ENCODE results near the gene ADSS1. TPM values are rescaled to one million over a fixed set of nuclear protein-coding genes. Genes with fewer than 3 reads are reported as not detected.
A peak's percentile ranks its signal among the peaks of the same experiment; 100 is the strongest.

Gene ADSS1
- total RNA-seq, 2 experiments from 2014 or later = 0.98 to 1.2 TPM

GRCh38 chr14:104794993-104795780 is 71.2 kb downstream of the ADSS1 start, which contains the start of gene AKT1:
Gene AKT1, minus strand, starts transcription at chr14:104795748. Its CDS starts 3,105 bp downstream, at chr14:104792643.
- Mint-ChIP-seq H3K4me3 (peak within 1 kb of the TSS; percentile 86), H3K4me1 (peaks cover 50% of the 10 kb centered on the region), H3K36me3 (ENCODE audit: low read depth) (peaks cover 4% of the 10 kb centered on the region), H3K27ac (peak within 1 kb of the TSS; percentile 81), H3K27me3 (peaks cover 9% of the 10 kb centered on the region), H3K9me3 (no peaks in the 10 kb centered on the region)
- CTCF ChIA-PET = interaction anchor here (1.7 kb wide), 1 partner anchor 31 kb away, joined by 7 read pairs; no protein-coding TSS in a partner anchor
- POLR2A ChIA-PET = interaction anchor here (0.7 to 1.4 kb wide), 4 partner anchors 24 to 43 kb away, joined by 3 to 6 read pairs (median 4); partner anchors contain the start of gene SIVA1
- DNase-seq = peak; percentile 50

- POLR2A ChIA-PET = no interaction called here
- Mint-ChIP-seq H3K4me3 (peak overlapping the region; percentile 67), H3K36me3 (ENCODE audit: low read depth) (peaks cover 4% of the 10 kb centered on the region), H3K27ac (peak overlapping the region; percentile 68), H3K27me3 (peaks cover 9% of the 10 kb centered on the region), H3K9me3 (no peaks in the 10 kb centered on the region), H3K4me1 (peaks cover 47% of the 10 kb centered on the region)
- DNase-seq = peak; percentile 69
- CTCF ChIA-PET = no interaction called here
These were observed 72.0 kb downstream of the ADSS1 start for GRCh38 chr14:104795781-104796686.

GRCh38 chr14:104796687-104797081 is 72.7 kb downstream of the ADSS1 start:
- H3K9me3 Mint-ChIP-seq = no peaks in the 10 kb centered on the region
- ChIA-PET POLR2A (no interaction called here), CTCF (no interaction called here)
- DNase-seq = no peak
- no peak overlapping the region for H3K27ac Mint-ChIP-seq
- H3K4me3 Mint-ChIP-seq = peak overlapping the region; percentile 67
- no peaks in the 10 kb centered on the region for H3K36me3 Mint-ChIP-seq (ENCODE audit: low read depth)
- peaks cover 45% of the 10 kb centered on the region for H3K4me1 Mint-ChIP-seq
- H3K27me3 Mint-ChIP-seq = peaks cover 9% of the 10 kb centered on the region

Other genes with a start within 250 kb of the ADSS1 start
- gene C14orf180, start 144.5 kb upstream of the ADSS1 start, total RNA-seq = not detected
- gene TMEM179, start 119.5 kb upstream of the ADSS1 start, total RNA-seq = not detected
- gene INF2, start 34.6 kb upstream of the ADSS1 start, total RNA-seq = 100 to 1,000 TPM; 120 to 132 TPM
- gene SIVA1, start 28.9 kb downstream of the ADSS1 start, total RNA-seq = 10 to 100 TPM; 87.0 to 96.2 TPM
- gene AKT1, start 71.5 kb downstream of the ADSS1 start, total RNA-seq = 100 to 1,000 TPM; 157 to 162 TPM
- gene ZBTB42, start 76.9 kb downstream of the ADSS1 start, total RNA-seq = 1 to 10 TPM; 4.9 to 5.5 TPM
- 1 to 10 TPM; 3.0 to 3.2 TPM for gene CEP170B, start 141.0 kb downstream of the ADSS1 start, total RNA-seq
- not detected for gene PLD4, start 200.7 kb downstream of the ADSS1 start, total RNA-seq

All from activated CD4-positive, alpha-beta memory T cell treated with anti-CD3 and anti-CD28 coated beads, Interleukin-2, amount 10 ng/mL, durations not matched to agents 7 days and 5 days (primary cell).